ENCODE data around the gene NLGN4Y.

NLGN4Y gene

GRCh38 chrY:14679181-14679580, 154.9 kb downstream of the NLGN4Y start:
- DNase-seq = no peak

- DNase-seq = no peak
Observed at GRCh38 chrY:14694543-14694942, 170.2 kb downstream of the NLGN4Y start.

DNA sequence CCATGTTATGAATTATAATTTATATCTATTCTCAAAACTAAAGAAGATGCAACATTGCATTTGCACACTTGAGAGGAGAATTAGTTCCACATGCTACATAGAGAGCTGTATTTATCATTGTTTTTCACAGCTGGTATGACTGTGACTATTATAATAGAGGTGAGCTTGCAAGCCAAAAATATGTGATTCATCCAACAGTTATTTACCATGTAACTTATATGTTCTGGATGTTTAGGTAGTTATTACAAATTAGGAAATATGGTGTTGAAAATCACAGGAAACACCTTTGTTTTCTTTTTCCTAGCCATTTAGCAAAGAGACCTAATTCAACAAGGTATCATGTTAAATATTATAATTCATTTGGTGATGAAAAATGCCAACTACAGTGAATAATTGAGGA, 183.8 kb downstream of the NLGN4Y start:
- DNase-seq = no peak

DNA sequence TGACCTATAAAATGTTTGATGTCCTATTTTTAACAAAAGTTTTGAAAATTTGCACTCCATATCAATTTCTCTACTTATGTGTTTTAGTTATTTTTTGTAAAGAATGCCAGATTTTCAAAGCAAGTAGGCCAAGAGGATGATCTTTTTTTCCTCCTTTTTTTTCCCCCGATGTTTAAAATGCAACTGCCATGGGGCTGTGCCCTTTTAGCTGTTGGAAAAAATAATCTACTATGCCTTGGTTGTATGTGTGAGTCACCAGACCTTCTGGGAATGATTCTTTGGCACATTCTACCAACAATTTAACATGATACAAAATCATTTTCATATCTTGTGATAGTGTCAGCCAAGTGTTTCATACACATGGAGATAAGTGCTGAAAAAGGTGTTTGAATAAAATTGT, 217.3 kb downstream of the NLGN4Y start:
- no peak for DNase-seq

- DNase-seq = no peak
Observed at GRCh38 chrY:14748329-14748728, 224.0 kb downstream of the NLGN4Y start.

DNA sequence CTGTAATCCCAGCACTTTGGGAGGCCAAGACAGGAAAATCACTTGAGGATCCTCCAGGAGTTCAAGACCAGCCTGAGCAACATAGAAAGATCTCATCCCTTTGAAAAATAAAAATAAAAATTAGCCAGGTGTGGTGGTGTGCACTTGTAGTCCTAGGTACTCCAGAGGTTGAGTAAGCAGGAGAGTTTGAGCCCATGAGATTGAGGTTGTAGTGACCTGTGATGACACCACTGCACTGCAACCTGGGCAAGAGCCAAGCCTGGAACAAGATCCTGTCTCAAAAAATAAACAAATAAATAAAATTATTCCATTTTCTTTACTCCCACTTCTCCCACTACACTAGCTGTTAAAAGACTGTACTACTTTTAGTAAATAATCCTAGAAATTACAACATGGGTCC, 231.2 kb downstream of the NLGN4Y start:
- DNase-seq = no peak

DNA sequence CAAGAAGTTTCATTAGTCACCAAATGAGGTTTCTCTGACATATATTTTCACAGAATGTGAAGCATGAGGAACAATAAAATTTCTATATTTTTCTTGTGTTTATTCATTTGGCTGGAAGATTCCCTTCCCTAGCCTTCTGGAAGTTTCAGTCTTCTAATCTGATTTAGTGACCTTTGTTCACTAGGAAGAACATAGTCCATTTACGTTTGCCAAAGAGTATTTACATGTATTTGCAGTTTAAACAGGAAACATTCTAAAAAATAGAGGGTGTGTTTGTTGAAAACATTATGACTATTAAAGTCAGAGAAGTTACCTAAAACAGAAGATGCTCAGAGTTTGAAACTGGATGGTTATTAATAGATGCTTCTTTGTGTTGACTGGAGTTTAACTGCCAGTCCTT, 238.6 kb downstream of the NLGN4Y start:
- no peak for DNase-seq

DNA sequence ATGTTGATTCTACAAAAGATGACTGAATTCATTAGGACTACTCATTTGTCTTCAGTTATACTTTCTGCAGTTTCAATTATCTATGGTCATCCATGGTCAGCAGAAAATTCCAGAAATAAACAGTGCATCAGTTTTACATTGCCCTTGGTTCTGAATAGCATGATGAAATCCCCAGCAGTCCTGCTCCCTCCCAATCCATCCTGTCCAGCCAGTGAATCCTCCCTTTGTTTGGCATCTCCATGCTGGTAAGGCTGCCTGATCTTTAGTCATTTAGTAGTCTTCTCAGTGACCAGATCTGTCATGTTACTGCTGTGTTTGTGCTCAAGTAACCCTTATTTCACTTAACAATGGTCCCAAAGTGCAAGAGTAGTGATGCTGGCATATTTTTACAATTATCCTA, 239.3 kb downstream of the NLGN4Y start:
- no peak for DNase-seq

- no peak for DNase-seq
Observed at GRCh38 chrY:14778208-14778607, 253.9 kb downstream of the NLGN4Y start.

DNA sequence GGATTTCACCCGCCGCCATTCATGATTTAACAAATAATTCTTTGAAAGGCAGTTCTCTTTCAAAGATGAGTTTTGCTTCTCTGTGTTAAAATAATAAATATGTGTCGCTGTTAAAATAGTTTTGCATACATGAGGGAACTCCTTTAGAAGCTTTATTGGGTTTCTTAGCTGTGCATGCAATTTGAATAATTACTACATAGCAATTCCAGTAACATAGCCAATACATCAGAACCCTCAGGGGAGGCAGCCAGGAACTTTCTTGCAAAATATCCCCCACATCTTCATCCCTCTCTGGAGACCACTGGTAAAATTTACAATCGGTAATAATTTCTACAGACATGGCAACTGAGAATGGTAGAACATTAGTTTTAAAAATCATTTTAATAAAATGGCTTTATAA, 268.8 kb downstream of the NLGN4Y start:
- no peak for DNase-seq

GRCh38 chrY:14793674-14794073, 269.3 kb downstream of the NLGN4Y start:
- DNase-seq = no peak

- DNase-seq = no peak
Observed at GRCh38 chrY:14798010-14798409, 273.7 kb downstream of the NLGN4Y start.

DNA sequence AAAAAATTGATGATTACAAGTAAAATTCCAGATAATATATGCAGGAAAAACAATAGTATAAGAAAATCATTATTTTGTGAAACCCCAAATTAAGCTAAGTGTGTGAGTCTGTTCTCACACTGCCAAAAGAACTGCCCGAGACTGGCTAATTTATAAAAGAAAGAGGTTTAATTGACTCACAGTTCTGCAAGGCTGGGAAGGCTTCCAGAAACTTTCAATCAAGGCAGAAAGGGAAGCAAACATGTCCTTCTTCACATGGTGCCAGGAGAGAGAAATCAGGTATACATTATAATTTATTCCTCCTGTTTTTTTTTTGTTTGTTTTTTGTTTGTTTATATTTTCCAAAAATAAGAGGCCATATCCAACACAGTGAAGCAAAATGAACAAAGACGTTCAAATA, 276.8 kb downstream of the NLGN4Y start:
- no peak for DNase-seq

GRCh38 chrY:14802125-14802524, 277.8 kb downstream of the NLGN4Y start:
- DNase-seq = no peak

DNA sequence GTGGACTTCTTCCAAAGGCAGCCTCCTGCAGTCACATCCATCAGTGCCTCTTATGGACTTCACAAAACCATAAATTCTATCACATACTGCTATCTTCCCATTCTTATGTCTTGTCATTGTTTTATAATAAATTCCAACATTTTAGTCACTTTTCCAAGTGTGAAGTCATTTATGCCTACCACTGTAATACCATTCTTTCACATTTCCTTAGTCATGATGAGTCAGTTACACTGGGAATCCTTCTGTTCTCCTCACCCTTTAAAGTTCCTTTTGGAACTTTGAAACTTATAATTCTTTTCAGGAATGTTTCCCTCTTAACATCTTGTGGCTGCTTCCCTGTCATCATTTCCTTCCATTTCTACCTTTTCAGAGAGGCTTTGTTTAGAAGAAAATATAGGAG, 279.7 kb downstream of the NLGN4Y start:
- no peak for DNase-seq

GRCh38 chrY:14818452-14818851, 294.1 kb downstream of the NLGN4Y start:
- DNase-seq = no peak

GRCh38 chrY:14822201-14822600, 297.9 kb downstream of the NLGN4Y start:
- no peak for DNase-seq

GRCh38 chrY:14822906-14823305, 298.6 kb downstream of the NLGN4Y start:
- no peak for DNase-seq

- no peak for DNase-seq
Observed at GRCh38 chrY:14824583-14824982, 300.3 kb downstream of the NLGN4Y start.

- DNase-seq = no peak
Observed at GRCh38 chrY:14825728-14826127, 301.4 kb downstream of the NLGN4Y start.

DNA sequence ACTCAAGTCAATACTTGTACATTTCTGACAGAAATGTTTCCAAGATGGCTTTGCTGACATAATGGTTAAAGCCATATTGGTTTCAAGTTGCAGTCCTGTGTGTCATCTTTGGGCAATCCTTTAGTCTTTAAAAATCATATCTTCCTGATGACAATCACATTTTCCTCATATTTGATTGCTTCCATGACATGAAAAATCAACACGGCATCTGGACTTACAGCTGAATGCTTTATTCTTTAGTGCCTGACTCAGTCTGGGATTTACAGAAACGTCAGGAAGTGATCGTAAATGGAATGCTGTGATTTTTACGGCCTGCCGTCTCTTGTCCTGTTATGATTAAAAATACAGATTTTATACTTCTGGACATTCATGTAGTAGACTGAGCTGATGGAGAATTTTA, 304.2 kb downstream of the NLGN4Y start:
- no peak for DNase-seq

GRCh38 chrY:14829366-14829885, 305.1 kb downstream of the NLGN4Y start:
- no peak for DNase-seq

DNA sequence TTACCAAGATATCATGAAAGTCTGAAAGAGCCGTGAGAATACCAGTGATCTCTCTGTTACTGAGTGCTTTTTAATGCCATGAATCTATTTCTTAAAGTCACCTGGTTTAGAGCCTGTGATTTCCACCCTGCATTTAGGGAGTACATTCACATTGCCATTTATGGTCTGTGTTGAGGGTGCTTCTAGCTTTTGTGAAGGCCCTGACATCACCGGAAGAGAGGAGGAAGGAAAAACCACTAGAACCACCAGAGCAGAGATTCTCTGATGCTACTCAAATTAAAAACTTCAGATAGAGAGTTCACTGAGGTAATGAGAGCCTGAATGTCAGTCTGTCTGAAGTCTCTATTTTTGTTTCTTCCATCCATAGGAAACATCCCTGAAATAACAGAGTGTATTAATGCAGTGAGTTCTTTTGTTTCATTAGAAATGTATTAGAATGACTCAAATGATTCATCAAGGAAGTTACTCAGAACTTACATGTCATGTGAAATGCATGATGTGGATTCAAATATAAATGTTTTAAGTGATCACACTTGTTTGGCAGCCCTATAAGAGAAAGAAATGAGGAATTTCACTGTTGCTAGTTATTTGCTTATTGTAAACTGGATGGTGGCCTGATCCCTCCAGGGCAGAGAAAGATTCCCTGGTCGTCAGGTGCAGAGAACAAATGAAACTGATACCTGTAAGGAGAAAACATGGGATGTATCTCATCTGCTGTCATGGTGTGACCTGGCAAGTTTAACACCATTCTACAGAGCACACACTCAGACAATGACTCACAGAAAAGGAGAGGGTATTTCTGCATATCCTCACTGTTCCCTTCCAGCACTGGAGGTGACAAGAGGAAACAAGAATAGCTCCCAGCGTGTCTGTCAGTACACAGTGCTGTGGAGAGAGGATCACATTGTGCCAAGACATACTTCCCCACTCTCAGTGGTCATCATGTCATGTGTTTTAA, 310.1 kb downstream of the NLGN4Y start:
- no peak for DNase-seq

DNA sequence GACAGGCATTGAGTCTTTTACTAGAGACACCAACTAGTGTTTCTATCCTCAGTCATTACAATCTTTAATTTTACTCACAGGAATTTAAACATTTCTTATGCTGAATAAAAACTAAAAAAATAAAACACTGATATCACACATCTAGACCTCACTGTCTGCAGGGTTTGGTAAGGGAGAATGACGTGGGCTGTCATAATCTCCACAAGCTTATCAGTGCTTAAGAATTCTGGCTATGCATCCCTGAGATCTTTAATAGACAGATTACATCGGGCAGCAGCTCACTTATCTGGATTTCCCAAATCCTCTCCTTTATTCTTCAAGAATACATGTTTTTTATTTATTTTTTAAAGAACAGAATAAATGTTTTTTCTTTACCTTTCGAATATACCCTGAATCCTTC, 313.1 kb downstream of the NLGN4Y start:
- no peak for DNase-seq

- DNase-seq = no peak
Observed at GRCh38 chrY:14850734-14851133, 326.4 kb downstream of the NLGN4Y start.
